ENCODE measurements around the gene NCOA6. TPM values are rescaled to one million over a fixed set of nuclear protein-coding genes. Genes with fewer than 3 reads are reported as not detected.

Gene NCOA6
- total RNA-seq, 1 donor from 2014 or later: 20.1 TPM

Other genes with a start within 250 kb of the NCOA6 start
- gene PIGU, start 148.6 kb downstream of the NCOA6 start, total RNA-seq: 17.7 and 24.4 TPM in 2 replicates
- gene TP53INP2, start 121.3 kb downstream of the NCOA6 start, total RNA-seq: 20.7 and 36.9 TPM in 2 replicates
- gene GGT7, start 47.2 kb upstream of the NCOA6 start, total RNA-seq: 3.1 and 6.2 TPM in 2 replicates
- 36.5 and 51.8 TPM in 2 replicates for gene ACSS2, start 51.0 kb upstream of the NCOA6 start, total RNA-seq
- gene GSS, start 130.2 kb upstream of the NCOA6 start, total RNA-seq: 58.6 and 69.8 TPM in 2 replicates
- gene MYH7B, start 130.2 kb upstream of the NCOA6 start, total RNA-seq: not detected in 2 replicates

Data from glomerular endothelial cell (primary cell).